GM12873 (cell line): ENCODE measurements around the gene RGS2.

Source experiments
- TF ChIP-seq, protein P1 (sequence below): IDR thresholded peaks from 2 replicates; pipeline ENCODE4 v1.5.1; 2012; ENCODE audit warnings: low read depth, mild to moderate bottlenecking, moderate library complexity, low read length, control low read depth; ENCODE audit not compliant: insufficient read depth; ENCODE audit errors: missing control alignments

The RGS2 gene

DNA sequence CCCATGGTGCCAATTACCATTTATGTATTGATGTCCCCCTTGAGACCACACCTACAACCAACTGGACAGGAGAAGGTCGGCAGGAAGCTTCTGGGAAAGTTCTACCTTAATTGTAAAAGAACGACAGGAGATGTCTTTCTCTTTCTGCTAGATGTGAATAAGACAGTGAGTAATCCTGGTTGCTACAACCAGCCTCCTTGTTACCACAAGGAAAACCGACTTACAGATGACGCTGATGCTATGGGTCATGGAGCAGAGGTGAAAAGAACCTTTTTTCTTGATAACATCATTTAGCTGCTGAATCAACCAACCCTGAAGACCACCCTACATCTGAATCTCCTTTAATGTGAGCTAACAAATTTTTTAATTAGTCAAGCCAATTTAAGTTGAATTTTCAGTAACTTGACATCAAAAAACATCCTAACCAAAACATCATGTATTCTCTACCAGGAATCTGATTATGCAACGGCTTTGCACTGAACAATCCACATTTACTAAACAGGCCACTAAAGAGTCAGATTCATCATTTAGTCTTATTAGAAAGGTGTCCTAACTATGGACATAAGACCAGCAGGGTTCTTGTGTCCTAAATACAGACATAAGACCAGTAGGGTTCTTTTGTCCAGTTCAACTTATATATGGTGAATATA lies 23.0 kb downstream of the RGS2 start:
- TF ChIP-seq, protein P1, sequence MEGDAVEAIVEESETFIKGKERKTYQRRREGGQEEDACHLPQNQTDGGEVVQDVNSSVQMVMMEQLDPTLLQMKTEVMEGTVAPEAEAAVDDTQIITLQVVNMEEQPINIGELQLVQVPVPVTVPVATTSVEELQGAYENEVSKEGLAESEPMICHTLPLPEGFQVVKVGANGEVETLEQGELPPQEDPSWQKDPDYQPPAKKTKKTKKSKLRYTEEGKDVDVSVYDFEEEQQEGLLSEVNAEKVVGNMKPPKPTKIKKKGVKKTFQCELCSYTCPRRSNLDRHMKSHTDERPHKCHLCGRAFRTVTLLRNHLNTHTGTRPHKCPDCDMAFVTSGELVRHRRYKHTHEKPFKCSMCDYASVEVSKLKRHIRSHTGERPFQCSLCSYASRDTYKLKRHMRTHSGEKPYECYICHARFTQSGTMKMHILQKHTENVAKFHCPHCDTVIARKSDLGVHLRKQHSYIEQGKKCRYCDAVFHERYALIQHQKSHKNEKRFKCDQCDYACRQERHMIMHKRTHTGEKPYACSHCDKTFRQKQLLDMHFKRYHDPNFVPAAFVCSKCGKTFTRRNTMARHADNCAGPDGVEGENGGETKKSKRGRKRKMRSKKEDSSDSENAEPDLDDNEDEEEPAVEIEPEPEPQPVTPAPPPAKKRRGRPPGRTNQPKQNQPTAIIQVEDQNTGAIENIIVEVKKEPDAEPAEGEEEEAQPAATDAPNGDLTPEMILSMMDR: no peak

DNA sequence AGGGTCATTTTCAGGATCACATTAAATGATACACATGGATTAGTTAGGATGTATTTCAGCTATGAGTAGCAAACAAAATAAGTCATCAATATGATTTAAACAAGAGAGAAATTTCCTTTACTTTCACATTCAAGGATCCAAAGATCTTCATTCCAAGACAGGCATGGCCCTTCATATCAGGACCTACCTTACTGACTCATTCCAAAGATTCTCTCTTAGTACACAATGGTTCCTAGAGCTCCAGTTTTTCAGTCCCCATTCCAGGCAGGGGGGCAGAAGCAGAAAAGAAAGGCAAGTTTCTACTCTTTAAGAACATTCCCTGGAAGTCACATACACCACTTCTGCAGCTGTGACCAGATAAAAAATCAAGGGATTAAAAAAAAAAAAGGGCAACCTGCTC lies 23.7 kb downstream of the RGS2 start:
- TF ChIP-seq, protein P1: no peak

DNA sequence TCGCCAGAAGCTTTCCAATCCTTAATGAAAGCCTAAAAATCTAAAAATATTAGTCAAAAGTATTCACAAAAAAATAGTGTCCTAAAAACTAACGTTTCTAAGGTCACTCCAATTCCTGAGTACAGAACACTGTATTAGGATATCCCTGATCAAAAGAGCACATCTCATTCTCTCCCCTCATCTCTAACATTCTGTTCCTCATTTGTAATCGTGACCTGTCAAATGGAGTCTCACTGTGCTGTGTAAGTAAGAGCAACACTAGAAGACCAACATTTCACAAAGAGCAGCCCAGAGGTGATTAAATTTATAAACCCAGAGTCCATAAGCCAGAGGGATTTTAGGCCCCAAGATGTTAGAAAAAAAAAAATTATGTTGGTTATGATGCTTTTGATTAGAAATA lies 26.3 kb downstream of the RGS2 start:
- TF ChIP-seq, protein P1: no peak

DNA sequence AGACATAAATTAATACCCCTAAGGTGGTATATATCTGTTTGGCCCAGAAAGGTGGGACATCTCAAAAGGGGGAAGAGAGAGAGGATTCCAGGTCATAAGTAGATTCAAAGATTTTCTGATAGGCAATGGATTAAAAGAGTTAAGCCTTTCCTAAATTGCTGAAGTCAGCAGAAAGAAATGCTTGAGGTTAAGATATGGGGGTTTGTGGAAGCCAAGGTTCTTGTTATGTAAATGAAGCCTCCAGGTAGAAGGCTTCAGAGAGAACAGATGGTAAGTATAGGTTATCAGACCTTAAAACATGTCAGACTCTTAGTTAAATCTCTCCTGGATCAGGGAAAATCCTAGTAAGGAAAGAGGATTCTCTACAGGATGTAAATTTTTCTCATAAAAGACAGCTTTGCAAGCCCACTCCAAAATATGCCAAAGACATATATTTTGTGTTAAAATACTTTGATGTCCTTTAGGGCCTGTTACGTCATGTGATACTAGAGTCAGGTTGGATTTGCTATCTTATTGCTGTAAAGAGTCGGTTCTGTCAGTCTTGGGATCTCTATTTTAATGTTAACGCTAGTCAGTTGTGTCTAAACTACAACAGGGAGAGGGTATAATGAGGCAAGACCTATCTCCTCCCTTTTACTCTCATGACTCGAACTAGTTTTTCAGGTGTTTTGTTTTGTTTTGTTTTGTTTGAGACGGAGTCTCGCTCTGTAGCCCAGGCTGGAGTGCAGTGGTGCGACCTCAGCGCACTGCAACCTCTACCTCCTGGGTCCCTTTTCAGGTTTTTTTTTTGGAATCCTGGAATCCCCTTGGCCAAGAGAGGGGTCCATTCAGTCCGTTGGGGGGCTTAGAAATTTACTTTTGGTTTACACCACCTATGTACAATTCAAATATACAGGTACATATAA lies 30.6 kb downstream of the RGS2 start:
- TF ChIP-seq, protein P1: no peak

DNA sequence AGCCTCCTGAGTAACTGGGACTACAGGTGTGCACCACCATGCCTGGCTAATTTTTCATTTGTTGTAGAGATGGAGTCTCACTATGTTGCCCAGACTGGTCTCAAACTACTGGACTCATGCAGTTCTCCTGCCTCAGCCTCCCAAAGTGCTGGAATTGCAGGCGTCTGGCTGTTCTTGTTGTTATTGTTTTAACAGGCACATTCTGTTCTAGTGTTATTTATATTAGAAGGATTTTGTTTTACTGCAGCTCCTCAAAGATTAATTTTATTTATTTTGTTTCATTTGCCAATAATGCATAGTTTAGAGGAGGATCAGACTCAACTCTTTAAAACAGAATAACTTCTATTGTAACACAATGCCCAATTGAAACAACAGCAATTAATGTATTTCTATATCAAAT lies 35.5 kb downstream of the RGS2 start:
- TF ChIP-seq, protein P1: no peak

DNA sequence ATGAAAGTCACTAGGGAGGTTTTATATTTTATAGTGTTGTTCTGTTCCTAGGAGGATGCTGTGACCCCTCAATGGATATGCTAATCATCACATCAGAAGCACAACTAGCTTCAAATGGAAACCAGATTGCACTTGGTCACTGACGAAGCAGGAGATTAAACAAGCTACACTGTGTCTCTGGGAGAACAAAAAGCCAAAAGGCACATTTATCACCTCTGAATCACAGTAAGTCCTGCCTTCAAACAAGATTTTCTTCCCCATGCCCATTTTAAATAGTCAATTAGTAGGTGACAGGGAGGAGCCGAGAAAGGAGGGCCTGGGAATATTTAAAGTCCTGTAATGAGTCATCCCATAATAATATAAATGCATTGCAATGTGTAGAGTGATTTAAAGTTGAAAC lies 38.1 kb downstream of the RGS2 start:
- TF ChIP-seq, protein P1: no peak

DNA sequence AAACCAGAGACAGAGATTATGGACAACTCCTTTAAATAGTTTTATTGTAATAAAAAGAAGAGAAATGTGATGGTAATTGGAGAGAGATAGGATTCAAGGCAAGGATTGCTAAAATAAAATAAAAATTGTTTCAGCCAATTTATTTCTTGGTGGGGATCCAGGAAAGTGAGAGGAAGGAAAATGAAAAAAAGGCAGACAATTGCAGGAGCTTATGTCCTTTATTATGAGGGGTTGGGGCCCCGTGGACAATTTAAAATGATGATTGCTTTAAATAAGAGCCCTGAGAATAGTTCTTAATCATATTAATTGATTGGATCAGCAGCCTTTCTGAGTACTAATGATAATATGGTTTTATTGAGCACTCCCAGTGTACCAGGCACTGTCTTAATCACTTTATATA lies 40.2 kb downstream of the RGS2 start:
- TF ChIP-seq, protein P1: no peak
